NCI-H446 (cell line): ENCODE data around the gene SNRNP27.

Experiments
- DNase-seq, 2 experiments: peaks; one replicate each; lab custom pipeline; 2025; lab: John Stamatoyannopoulos, UW

SNRNP27 gene

DNA sequence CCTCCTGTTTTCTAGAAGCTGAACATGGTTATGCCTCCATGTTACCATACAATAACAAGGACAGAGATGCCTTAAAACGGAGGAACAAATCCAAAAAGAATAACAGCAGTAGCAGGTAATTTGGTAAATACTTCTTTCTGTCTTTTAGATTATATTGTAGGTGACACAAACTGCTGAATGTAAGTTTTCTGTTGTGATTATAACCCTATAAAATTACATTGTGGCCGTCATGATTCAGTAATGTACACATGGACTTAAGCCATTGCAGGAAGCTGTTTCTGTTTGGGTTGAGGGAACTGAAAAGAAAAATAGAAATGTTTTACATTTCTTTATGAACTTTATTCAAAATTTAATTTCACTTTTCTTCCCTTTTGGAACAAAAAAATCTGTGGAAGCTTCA is 22.4 kb downstream of the SNRNP27 start:
- DNase-seq, result no peak

DNA sequence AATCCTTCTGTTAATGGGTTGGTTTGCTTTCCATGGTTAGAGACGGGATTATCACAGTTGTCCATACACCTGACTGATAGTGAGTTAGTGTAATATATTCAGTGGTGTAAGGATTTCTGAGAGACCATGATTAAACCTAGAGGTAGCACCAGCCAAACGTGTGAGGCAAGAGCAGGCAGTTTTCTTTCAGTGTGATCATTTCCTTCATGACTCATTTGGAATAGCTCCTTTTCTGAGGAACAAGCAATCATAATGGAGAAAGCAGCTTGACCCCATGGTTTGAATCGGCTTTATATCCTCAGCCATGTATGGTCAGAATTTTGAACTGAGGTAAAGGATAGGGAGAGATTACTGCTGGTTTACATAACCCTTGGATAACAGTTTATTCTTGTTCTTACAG is 24.1 kb downstream of the SNRNP27 start:
- no peak for DNase-seq

DNA sequence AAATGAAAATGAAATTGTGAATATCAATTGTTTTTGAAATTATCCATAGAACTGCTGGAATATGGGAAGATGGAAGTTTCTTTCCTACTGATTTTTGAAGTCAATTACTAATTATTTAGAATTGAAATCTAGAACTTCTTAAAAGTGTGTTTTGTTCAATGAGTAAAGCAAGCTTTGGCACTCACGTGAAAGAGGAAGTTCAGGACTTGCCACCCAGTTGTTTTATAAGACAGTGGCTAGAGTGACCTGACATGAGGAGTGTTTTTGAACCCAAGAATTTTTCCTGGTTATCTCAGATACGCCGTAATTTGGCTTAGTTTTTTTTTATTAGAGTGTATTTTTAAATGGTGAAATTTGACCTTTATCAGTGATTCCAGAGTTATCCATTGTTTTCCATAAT is 24.6 kb downstream of the SNRNP27 start:
- DNase-seq, result no peak

DNA sequence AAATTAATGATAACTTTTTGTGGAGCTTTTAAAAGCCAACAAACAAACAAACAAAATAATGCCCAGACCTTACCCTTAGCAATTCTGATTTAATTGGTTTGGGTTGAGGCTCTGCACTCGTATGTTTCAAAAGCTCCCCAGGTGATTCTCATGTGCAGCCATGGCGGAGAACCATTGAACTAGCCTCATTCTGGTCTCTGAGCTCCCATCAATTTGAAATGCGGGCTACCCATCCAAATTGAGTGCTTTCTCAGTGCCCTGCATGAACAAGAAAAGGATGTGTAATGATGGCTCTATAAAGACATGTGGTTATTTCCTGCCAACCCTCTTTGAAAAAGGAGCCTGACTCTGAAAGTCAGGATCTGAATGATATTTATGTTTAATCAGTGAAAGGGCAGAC is 29.4 kb downstream of the SNRNP27 start:
- DNase-seq, result no peak

DNA sequence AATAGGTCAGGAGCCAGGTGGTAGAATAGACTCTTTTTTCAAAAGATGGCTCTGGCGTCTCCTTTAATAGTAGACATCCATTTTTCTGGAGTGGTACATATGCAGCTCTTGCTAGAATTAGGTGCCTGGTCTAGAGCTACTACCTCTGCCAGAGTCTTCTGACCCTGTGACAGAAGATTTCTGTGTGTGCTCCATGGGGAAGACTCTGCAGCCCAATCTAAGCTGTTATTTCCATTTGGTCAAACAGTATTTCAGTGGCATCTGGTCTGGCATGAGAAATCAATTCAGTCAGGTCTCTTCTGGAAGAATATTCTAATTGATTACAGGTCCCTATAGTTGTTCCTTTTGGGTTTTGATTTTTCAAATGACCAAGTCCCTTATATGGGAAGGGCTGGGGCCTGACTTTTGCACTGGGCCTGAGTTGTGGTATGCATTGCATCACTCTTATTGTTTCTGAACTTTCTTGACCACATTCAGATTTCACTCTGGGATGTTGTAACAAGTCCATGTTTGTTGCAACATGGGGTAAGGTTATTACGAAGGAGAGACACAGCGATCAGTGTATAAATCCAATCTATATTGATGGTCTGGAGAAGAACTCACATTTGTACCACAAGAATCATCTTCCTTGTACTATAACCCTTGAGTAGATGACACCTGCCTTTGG is 33.2 kb downstream of the SNRNP27 start:
- DNase-seq, result no peak

DNA sequence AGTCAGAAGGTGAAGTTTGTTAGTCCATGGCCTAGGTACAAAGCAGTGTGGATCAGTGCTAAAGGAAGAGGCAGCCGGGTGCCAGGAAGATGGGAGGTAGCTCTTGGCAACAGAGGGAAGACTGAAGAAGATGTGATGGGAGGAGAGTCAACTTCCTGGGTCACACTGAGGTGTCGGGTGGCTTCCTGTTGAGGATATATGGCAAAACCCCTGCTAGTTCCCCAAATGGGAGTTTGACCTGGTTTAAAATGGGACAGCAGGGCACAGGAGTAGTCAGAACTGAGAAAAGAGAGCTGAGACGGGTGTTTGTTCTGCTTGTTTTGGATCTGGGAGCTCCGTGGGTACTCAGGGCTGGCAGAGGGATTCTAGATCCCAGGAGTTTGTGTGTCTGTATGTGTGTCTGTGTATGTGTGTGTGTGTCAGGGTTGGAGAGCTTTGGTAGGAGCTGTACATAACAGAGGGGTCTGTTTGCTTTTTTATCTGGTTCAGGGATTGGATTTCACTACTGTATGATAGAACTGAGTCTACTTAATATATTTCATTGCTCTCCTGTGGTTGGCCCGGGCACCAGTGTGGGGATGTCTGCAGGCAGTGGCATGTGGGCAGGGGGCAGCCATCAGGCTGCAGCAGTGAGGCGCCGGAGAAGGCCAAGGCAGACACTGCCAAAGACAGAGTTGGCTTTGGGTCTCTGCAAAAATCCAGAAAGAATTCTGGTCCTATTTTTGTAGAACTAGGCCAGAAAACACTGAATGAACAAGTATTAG is 38.3 kb downstream of the SNRNP27 start:
- DNase-seq, result no peak

DNA sequence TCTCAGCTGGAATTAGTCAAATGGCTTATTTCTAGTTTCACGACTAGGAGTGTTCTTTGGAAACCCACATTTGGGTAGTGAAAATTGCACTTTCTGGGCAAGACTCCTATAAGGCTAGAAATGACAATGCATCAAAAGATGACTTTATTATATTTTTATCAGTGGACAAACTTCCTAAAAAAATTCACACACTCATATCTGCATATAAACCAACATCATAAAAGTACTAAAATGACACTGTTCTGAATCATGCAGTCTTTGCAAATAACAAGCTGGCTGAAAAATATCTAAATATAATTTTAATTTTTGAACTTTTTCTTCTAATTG is 38.8 kb downstream of the SNRNP27 start:
- no peak for DNase-seq

DNA sequence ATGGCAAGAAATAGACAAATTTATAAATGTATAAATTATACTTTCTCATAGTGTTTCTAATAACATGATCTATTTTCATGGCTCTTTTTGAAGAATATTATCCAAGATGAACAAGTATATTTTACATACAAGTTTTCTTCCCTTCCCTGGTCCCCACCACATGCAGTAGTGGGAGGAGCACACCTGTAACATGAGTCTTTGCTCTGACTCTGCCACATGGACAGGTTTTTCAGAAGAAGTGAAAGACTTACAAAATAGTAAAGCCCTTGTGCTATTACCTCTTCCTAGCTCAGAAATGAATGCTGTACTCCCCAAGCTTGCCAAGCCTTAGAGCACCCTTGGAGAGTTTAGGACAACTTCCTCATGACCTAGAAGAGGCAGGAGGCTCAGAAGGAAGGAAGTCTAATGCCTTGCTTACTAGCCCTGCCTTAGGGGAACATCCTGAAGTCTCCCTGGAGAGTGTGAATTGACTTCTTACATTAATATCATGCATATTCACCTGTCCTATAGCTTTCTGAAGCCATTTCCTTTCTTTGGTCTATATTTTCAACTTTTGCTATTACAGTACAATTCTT is 39.6 kb downstream of the SNRNP27 start:
- no peak for DNase-seq

DNA sequence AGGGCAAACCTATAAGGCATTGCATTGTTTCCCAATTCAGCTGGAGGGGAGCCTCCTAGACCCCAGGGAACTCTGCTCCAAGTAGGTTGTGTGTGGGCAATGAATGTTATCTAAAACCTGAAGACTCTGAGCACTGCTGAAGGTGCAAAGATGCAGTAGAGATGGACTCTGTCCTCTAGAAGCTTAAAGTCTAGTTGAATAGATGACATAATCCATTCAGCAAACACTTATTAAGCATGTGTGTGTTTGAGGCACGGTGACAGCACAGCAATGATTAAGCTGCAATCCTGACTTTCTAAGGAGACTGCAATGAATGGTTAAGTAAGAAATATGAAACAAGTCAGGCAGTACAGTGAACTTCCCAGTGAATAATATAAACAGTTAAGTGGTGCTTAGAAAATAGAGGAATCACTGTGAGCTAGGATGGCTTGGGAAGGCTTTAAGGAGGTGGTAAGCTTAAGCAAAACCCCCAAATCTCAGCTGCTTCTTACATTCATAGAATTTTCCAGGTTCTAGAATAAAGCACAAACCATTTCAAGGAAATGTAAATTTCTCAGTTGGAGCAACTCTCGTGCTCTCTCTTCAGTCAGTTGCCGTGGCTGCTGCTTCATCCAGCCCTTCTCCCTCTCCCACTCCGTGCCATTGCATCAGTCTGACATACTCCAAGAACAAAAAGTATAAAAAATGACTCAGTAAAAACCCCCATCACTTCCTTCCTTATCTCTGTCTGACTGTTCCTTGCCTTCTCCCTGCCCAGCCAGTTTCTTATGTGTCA is 40.3 kb downstream of the SNRNP27 start:
- DNase-seq, result no peak

DNA sequence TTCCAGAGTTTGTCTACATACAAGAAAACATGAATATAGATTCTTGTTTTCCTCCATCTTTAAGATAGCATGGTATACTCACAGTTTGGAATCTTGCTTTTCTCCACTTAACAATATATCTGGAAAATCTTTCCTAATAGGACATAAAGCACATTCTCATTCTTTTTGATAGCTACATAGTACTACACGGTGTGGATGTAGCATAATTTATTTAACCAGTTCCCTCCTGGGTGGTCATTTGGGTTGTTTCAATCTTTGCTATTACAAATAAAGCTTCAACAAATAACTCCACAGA is 40.8 kb downstream of the SNRNP27 start:
- no peak for DNase-seq

DNA sequence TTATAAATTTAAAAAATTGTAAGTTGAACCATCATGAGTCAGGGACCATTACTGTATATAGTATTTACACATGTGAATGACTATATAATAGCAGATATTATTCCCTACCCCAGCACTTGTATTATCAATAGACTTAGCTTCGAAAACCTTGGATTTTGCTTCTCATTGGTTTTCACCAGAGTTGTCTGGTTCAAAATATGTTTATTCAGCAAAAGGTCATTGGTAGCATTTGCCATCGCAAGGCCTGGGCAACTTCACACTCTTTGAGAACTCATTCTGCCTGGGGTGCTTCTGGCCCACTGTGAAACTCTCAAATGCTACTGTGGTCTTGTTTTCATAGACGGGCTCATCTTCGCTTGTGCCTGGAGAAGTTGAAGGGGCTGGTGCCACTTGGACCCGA is 41.3 kb downstream of the SNRNP27 start:
- no peak for DNase-seq

DNA sequence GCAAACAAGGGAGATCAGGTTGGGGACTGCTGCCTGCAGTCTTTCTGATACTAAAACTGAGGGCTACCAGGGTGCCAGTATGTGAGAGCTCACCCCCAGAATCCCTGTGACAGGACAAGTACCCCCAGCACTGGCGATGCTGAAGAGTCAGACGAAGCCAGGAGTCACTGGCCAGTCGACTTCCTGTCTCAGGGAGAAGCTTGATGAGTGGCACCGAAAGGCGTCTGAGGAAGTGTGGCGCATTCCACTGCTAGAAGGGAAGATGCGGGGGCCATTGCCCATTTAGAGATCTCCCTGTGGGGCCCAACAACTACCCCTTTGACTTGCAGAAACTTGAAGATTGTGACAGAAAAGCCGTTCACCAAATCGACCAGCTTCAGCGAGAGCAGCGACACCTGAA is 43.1 kb downstream of the SNRNP27 start:
- no peak for DNase-seq

DNA sequence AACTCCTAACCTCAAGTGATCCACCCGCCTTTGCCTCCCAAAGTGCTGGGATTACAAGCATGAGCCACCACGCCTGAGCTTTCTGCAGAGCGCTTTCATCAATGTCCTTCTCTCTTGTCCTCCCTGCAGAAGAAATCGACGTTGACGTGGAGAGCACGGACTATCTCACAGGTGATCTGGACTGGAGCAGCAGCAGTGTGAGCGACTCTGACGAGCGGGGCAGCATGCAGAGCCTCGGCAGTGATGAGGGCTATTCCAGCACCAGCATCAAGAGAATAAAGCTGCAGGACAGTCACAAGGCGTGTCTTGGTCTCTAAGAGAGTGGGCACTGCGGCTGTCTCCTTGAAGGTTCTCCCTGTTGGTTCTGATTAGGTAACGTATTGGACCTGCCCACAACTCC is 44.2 kb downstream of the SNRNP27 start:
- DNase-seq, result no peak

DNA sequence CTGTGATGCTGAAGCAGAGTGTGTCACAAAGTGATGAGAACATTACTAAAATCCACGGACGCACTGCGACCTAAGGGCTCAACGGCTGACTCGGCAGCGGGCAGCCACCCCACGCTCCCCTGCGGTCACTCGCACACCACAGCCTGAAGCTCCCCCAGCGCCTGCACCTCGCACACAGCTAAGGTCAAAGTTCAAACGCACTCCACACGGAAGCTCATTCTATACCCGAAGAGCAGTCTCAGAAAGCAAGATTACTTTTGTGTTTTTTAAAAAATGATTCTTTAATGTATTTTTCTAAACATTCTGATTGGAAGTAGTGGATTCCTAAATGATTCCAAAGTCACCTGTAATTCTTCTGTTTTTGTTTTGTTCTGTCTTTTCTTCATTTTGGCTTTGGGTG is 46.0 kb downstream of the SNRNP27 start:
- DNase-seq, result no peak

DNA sequence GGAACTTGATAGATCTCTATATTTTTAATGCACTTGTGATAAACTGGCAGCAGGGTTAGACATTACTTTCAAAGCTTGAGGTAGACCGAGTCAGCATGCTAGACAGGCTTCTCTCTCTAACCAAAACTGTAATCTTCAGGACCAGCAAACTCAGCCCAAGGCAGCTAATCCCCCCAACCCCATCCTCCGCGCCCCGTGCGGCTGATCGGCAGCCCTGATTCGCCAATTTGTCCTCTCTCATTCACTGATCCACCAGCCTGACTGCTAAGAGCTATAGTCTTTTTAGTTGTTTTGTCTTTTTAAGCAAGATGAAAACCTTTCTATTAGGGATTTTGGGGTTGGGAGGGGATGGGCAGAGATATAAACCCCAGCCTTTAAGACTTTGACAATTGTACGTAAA is 46.9 kb downstream of the SNRNP27 start:
- DNase-seq, result no peak

DNA sequence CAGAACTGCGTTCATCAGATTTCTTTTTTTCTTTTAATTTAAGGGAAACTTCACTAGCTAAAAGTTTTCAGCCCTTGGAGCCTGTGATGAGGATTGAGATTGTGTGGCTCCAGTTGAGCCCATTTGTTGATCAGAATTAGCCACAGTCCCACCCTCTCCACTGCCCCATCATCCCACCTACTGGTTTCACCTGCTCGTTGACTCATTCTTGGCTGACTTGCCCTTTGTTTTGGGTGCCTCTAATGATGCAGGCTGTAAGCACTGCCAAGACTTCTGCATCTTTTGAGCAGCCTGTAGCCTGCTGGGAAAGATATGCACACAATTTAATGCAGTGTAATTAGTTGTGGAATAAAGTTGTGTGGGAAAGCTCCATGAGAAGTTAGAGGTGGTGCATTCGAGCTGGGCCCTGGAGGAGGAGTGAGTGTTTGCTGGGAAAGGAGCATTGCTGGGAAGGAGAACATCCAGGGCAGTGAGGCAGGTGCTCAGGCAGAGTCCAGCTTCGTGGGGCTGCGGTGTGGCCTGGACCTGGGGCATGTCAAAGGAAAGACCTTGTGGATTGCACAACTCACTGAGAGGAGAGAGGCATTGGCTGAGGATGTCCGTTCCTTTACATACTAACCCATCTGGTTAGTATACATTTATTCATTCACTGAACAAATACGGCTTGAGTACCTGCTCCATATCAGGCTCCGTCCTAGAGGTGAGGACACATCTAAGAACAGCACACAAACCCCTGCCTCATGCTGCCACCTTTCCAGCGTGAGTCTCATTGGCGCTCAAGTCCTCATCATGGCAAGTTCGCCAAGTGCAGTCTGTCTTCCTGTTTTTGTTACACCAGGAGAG is 49.5 kb downstream of the SNRNP27 start:
- DNase-seq, result no peak

DNA sequence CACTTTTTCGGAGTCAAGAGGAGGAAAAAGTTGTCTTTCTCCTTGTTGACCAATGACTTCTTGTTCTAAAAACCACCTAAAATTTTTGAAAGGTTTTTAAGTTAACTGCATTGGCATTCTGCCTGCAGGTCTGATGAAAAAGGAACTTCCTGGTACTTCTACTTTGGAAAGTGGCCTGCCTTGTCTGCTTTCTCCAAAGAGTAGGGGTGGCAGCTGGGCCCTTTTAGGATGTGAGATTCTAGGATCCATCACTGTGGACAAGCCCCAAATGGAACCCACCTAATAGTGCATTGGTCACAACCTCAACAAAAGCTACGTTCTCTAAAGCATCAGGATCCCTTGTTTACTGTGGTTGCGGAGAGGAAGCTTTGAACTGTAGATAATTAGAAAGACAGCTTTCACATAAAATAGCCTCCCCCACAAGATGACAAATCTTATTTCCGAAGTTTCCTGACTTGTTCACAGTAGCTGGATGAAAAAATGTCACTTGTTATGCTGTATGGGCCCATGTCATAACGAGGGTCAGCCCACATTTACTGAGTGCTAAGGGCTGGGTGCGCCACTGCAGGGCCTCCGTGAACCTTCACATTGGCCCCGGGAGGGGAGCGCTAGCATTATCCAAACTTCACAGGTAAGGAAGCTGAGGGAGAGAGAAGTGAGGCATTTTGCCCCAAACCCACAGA is 50.2 kb downstream of the SNRNP27 start:
- DNase-seq, result no peak

DNA sequence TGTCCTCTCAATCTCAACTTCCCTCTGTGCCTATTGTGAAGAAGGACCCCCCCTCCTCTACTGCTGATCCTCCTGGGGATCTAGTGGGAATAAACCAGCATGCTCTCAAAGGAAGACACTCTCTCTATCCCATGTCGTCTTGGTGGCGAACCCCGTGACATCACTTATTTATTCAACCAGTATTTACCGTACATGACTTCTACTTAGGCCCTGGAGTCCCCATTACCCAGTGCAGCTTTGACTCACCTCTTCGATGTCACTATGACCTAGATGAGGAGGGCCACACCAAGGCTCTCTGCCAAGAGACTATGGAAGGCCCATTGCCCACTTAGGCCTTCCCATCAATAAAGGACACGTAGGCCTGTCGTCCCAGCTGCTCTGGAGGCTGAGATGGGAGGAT is 51.0 kb downstream of the SNRNP27 start:
- no peak for DNase-seq

DNA sequence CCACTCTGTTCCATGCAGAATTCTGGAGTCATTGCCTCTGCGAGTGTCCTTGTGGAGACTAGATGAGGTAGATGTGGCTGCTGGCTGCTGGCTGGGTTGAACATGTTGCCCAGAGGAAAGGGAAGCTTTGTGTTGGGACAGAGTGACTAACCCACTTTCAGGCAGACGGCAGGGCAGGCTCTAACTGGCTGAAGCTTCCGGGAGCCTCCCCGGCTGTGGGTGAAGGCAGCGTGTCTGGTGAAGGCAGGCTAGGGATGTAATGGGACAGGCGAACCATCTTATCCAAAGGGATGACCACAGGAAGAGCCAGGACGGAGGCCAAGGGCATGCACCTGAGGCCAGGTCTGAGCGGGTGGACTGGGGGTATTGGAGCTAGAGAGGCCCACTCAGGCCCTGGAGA is 51.7 kb downstream of the SNRNP27 start:
- no peak for DNase-seq

DNA sequence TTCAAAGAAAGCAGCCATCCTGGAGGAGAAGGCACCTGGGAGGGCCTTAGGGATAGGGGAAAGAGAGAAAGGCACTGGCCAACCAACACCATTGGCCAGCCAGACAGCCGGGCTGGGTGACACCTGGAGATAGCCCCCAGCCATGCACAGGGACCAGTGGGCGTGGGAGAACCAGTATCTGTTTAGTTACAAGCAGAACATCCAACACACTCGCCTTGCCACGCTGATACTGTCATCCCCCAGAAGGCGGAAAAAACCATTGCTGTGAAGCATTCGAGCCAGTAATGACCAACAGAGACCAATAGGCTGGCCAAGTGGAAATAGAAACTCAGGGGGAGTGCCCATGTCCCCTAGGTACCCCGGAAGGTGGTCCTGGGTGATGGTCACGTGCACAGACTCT is 52.2 kb downstream of the SNRNP27 start:
- DNase-seq, result no peak
